Activated B cell treated with CpG ODN at 0.5 μM for 24 hours (primary cell): Measurements from ENCODE around the gene URB1. TPM values are rescaled to one million over a fixed set of nuclear protein-coding genes. Genes with fewer than 3 reads are reported as not detected.

Experiments used
- ATAC-seq: fragments of 200-7000 bp; cut with Tn5 transposase; one replicate; pipeline ENCODE4 v1.10.0; 2021; ENCODE audit warnings: low read depth, mild to moderate bottlenecking, moderate library complexity
- CTCF ChIA-PET: fragments of 350-600 bp; sonication (Branson Sonifier 250); formaldehyde crosslinking; loops from one replicate; lab custom pipeline; 2021; ENCODE audit warnings: antibody characterized with exemption; lab: Charles Lee
- POLR2A ChIA-PET: fragments of 350-600 bp; sonication (Branson Sonifier 250); formaldehyde crosslinking; loops from one replicate; lab custom pipeline; 2021; ENCODE audit warnings: antibody characterized with exemption; lab: Charles Lee
- DNase-seq: peaks from one replicate; pipeline ENCODE4 v3.0.0; 2022
- H3K27ac Mint-ChIP-seq: one replicate; pipeline ENCODE4 v1.8.0; 2020; ENCODE audit warnings: mixed read lengths
- H3K27me3 Mint-ChIP-seq: one replicate; pipeline ENCODE4 v1.8.0; 2021; ENCODE audit warnings: mixed read lengths
- H3K36me3 Mint-ChIP-seq: one replicate; pipeline ENCODE4 v1.8.0; 2021; ENCODE audit warnings: low read depth, mixed read lengths
- H3K4me1 Mint-ChIP-seq: one replicate; pipeline ENCODE4 v1.8.0; 2021; ENCODE audit warnings: mixed read lengths
- H3K4me3 Mint-ChIP-seq: one replicate; pipeline ENCODE4 v1.8.0; 2020; ENCODE audit warnings: mild to moderate bottlenecking, mixed read lengths
- H3K9me3 Mint-ChIP-seq: one replicate; pipeline ENCODE4 v1.8.0; 2020; ENCODE audit warnings: mixed read lengths
- CTCF ChIP-seq: fragments of 200-600 bp; IDR thresholded peaks from one replicate; pipeline ENCODE4 v1.8.0; 2022; ENCODE audit warnings: antibody characterized with exemption, mild to moderate bottlenecking
- intact Hi-C: fragments of 100-400 bp; cut with micrococcal nuclease; formaldehyde crosslinking; loops from one replicate; pipeline ENCODE4 v1.15.1; 2024
- total RNA-seq: library from RNA; stranded (reverse); gene quantifications from 2 replicates; pipeline ENCODE4 v1.2.3, GENCODE V29; 2022

URB1 gene
- total RNA-seq, 1 donor from 2014 or later, result 22.2 TPM

DNA sequence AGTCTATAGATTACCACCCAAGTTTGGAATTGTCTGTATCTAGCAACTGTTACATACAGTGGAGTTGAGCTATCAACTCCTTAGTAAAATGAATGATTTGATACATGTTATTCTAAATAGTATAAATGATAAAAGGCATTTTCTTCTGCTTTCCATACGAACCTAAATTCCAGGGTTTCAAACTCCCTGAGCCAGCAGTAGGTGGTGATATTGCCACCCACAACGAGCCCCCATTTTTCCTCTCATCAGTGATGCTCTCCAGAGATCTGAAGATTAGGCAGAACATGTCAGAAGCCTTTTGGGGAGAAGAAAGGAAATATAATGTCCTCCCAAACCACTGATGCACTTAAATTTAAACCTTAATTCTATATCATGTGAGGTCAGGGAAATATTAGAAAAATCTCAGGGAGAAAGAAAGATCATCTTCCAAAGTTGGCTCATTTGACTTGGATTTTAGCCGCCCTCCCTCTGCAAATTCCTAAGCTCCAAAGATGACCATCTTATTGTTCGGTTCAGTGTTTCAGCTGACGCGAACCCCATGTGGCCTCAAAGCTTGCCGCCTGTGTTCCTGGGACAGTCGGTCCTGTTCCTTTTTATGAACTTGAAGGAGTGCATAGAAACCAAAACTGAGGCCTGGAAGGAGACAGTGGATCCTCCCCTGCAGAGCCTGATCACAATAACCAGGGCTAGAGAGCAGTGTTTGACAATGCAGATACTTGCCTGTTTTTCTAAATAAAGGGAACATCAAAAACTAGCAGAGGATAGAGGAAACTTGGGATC, 22.0 kb upstream of the URB1 start:
- H3K4me1 Mint-ChIP-seq, result peaks cover 18% of the 10 kb centered on the region
- ATAC-seq (no peak), DNase-seq (no peak)
- H3K27ac Mint-ChIP-seq, result no peak overlapping the region
- intact Hi-C loops, result no loop called here
- peaks cover 49% of the 10 kb centered on the region for H3K27me3 Mint-ChIP-seq
- H3K36me3 Mint-ChIP-seq, result no peaks in the 10 kb centered on the region
- H3K4me3 Mint-ChIP-seq, result no peak overlapping the region
- no peaks in the 10 kb centered on the region for H3K9me3 Mint-ChIP-seq
- TF ChIP-seq CTCF, result no peak
- ChIA-PET POLR2A (no interaction called here), CTCF (no interaction called here)

- POLR2A ChIA-PET, result no interaction called here
- H3K36me3 Mint-ChIP-seq, result no peaks in the 10 kb centered on the region
- peaks cover 18% of the 10 kb centered on the region for H3K4me1 Mint-ChIP-seq
- no peak for TF ChIP-seq CTCF
- no peak for DNase-seq
- H3K27me3 Mint-ChIP-seq, result peaks cover 49% of the 10 kb centered on the region
- no peak for ATAC-seq
- CTCF ChIA-PET, result no interaction called here
- intact Hi-C loops, result no loop called here
- H3K4me3 Mint-ChIP-seq, result peak overlapping the region; percentile 8
- no peak overlapping the region for H3K27ac Mint-ChIP-seq
- H3K9me3 Mint-ChIP-seq, result no peaks in the 10 kb centered on the region
Observed at GRCh38 chr21:32413697-32414578, 21.1 kb upstream of the URB1 start.

GRCh38 chr21:32413015-32413504, 20.2 kb upstream of the URB1 start:
- no peaks in the 10 kb centered on the region for H3K9me3 Mint-ChIP-seq
- intact Hi-C loops, result no loop called here
- TF ChIP-seq CTCF, result no peak
- ChIA-PET POLR2A (no interaction called here), CTCF (no interaction called here)
- peaks cover 18% of the 10 kb centered on the region for H3K4me1 Mint-ChIP-seq
- peak overlapping the region; percentile 63 for H3K4me3 Mint-ChIP-seq
- DNase-seq (no peak), ATAC-seq (no peak)
- peaks cover 47% of the 10 kb centered on the region for H3K27me3 Mint-ChIP-seq
- no peaks in the 10 kb centered on the region for H3K36me3 Mint-ChIP-seq
- H3K27ac Mint-ChIP-seq, result no peak overlapping the region

DNA sequence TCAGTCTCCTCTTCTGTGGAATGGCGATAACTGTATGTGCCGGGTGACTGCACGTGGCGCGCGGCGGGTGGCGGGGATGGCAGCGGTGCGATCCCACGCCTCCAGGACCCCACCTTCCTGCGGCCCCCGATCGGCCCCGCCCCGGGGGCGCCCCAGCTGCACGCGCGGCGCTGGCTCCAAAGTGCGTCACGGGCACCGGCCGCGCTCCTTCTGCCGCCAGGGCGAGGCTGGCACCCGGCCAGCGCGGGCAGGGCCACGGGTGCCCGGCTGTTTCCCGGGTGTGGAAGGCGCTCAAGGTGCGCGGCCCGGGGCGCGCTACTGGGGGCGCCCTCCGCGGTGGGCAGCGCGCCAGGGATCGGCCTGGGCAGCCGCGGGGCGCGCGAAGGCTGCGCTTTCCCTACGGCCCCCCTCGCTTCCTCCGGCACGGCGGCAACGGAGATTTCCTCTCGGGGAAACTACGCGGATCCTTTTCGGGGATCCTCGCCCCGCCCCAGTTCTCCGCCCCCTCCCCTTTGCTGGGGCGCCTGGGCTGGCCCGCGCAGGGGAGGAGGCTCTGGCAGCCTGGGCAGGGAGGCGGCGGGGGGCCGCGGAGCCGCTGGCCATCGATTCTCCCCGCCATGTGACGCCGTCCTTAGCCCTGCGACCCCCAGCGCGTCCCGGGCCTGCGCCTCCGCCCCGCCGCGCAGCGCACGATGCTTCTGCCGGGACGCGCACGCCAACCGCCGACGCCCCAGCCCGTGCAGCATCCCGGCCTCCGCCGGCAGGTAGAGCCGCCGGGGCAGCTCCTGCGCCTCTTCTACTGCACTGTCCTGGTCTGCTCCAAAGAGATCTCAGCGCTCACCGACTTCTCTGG, 19.6 kb upstream of the URB1 start, which contains the start of gene EVA1C:
Gene EVA1C (plus strand): TSS at position 545 of the 853 bp plus-strand sequence. CDS start 148 bp downstream, at position 693.
- Mint-ChIP-seq H3K36me3 (no peaks in the 10 kb centered on the region), H3K27me3 (peaks cover 42% of the 10 kb centered on the region), H3K27ac (no peak within 1 kb of the TSS), H3K4me1 (peaks cover 18% of the 10 kb centered on the region), H3K4me3 (peak within 1 kb of the TSS; percentile 82), H3K9me3 (no peaks in the 10 kb centered on the region)
- TF ChIP-seq CTCF, result no peak
- intact Hi-C loops, result no loop called here
- ChIA-PET POLR2A (no interaction called here), CTCF (no interaction called here)
- ATAC-seq (peak; percentile 28), DNase-seq (peak; percentile 17)
